GM18526 (cell line): Measurements from ENCODE around the gene TAAR9.

Experiments used
- POLR2A ChIP-seq: IDR thresholded peaks from 3 replicates; pipeline ENCODE4 v1.6.1; 2011; ENCODE audit not compliant: insufficient read length; ENCODE audit errors: extremely low read depth

Gene TAAR9

GRCh38 chr6:132537977-132538376, at the start of gene TAAR9:
Gene TAAR9 (plus strand): TSS chr6:132538277. CDS start chr6:132538290, 13 bp downstream.
- TF ChIP-seq POLR2A: no peak

GRCh38 chr6:132489376-132489775, 48.7 kb upstream of the TAAR9 start:
- no peak for TF ChIP-seq POLR2A

- TF ChIP-seq POLR2A: no peak
Observed at GRCh38 chr6:132490024-132490423, 48.1 kb upstream of the TAAR9 start.

- TF ChIP-seq POLR2A: no peak
Observed at GRCh38 chr6:132490478-132491204, 47.4 kb upstream of the TAAR9 start.

- TF ChIP-seq POLR2A: no peak
Observed at GRCh38 chr6:132491303-132491702, 46.8 kb upstream of the TAAR9 start.

GRCh38 chr6:132491881-132492280, 46.2 kb upstream of the TAAR9 start:
- TF ChIP-seq POLR2A: no peak

GRCh38 chr6:132494954-132495353, 43.1 kb upstream of the TAAR9 start:
- no peak for TF ChIP-seq POLR2A

GRCh38 chr6:132495604-132496079, 42.4 kb upstream of the TAAR9 start:
- no peak for TF ChIP-seq POLR2A

- TF ChIP-seq POLR2A: no peak
Observed at GRCh38 chr6:132496519-132497180, 41.4 kb upstream of the TAAR9 start.

GRCh38 chr6:132498638-132499037, 39.4 kb upstream of the TAAR9 start:
- no peak for TF ChIP-seq POLR2A

- no peak for TF ChIP-seq POLR2A
Observed at GRCh38 chr6:132499757-132500156, 38.3 kb upstream of the TAAR9 start.

GRCh38 chr6:132504757-132505156, 33.3 kb upstream of the TAAR9 start:
- TF ChIP-seq POLR2A: no peak

- TF ChIP-seq POLR2A: no peak
Observed at GRCh38 chr6:132505158-132505557, 32.9 kb upstream of the TAAR9 start.

- no peak for TF ChIP-seq POLR2A
Observed at GRCh38 chr6:132506461-132506860, 31.6 kb upstream of the TAAR9 start.

GRCh38 chr6:132506869-132507808, 30.9 kb upstream of the TAAR9 start:
- TF ChIP-seq POLR2A: no peak
